GM23338 (cell line): Measurements from ENCODE around the gene BNC2. TPM values are rescaled to one million over a fixed set of nuclear protein-coding genes. Genes with fewer than 3 reads are reported as not detected.

Experiments
- ATAC-seq: fragments of 200-7000 bp; cut with Tn5 transposase; 3 replicates; pipeline ENCODE4 v1.9.1; 2020
- DNase-seq: peaks from one replicate; pipeline ENCODE4 v3.0.0-alpha.2; 2015; ENCODE audit warnings: low spot score
- H2AFZ ChIP-seq: fragments of 200-600 bp; sonication (generic); 2 replicates; pipeline ENCODE4 v1.8.0; 2016; ENCODE audit warnings: antibody characterized with exemption, mild to moderate bottlenecking, moderate library complexity
- H3F3A ChIP-seq: fragments of 200-600 bp; sonication (generic); replicated peaks from 2 replicates; pipeline ENCODE4 v1.8.0; 2017; ENCODE audit warnings: antibody characterized with exemption, mixed run types, low read depth
- H3K27ac ChIP-seq: fragments of 200-600 bp; sonication (generic); 2 replicates; pipeline ENCODE4 v1.6.1; 2016; ENCODE audit warnings: low read depth
- H3K27me3 ChIP-seq: fragments of 200-600 bp; sonication (generic); 2 replicates; pipeline ENCODE4 v1.8.0; 2016; ENCODE audit warnings: mild to moderate bottlenecking, mixed run types, moderate library complexity; ENCODE audit not compliant: insufficient read depth
- H3K36me3 ChIP-seq: fragments of 200-600 bp; sonication (generic); 2 replicates; pipeline ENCODE4 v1.8.0; 2016; ENCODE audit warnings: mild to moderate bottlenecking; ENCODE audit not compliant: insufficient read depth
- H3K4me1 ChIP-seq: fragments of 200-600 bp; sonication (generic); 2 replicates; pipeline ENCODE4 v1.8.0; 2016; ENCODE audit warnings: mild to moderate bottlenecking, moderate library complexity; ENCODE audit not compliant: insufficient read depth
- H3K4me2 ChIP-seq: fragments of 200-600 bp; sonication (generic); 2 replicates; pipeline ENCODE4 v1.7.1; 2017; ENCODE audit warnings: mixed run types
- H3K4me3 ChIP-seq: fragments of 200-600 bp; sonication (generic); 2 replicates; pipeline ENCODE4 v1.6.1; 2016; ENCODE audit warnings: mixed run types
- H3K79me2 ChIP-seq: fragments of 200-600 bp; sonication (generic); replicated peaks from 2 replicates; pipeline ENCODE4 v1.8.0; 2017; ENCODE audit warnings: mild to moderate bottlenecking; ENCODE audit not compliant: insufficient read depth
- H3K9me2 ChIP-seq: fragments of 200-600 bp; sonication (generic); 2 replicates; pipeline ENCODE4 v1.8.0; 2017; ENCODE audit not compliant: insufficient read depth
- H4K20me1 ChIP-seq: fragments of 200-600 bp; sonication (generic); replicated peaks from 2 replicates; pipeline ENCODE4 v1.8.0; 2017; ENCODE audit warnings: mild to moderate bottlenecking; ENCODE audit not compliant: insufficient read depth
- H3K27ac Mint-ChIP-seq: 2 replicates; pipeline ENCODE4 v1.8.0; 2020; ENCODE audit warnings: inconsistent platforms, mild to moderate bottlenecking, moderate library complexity, mixed read lengths
- H3K27me3 Mint-ChIP-seq: 3 replicates; pipeline ENCODE4 v1.8.0; 2022; ENCODE audit warnings: low read depth, mild to moderate bottlenecking, moderate library complexity, mixed read lengths, inconsistent platforms; ENCODE audit not compliant: insufficient read depth, poor library complexity
- H3K36me3 Mint-ChIP-seq: 3 replicates; pipeline ENCODE4 v1.8.0; 2021; ENCODE audit warnings: low read depth, mild to moderate bottlenecking, inconsistent platforms, moderate library complexity, mixed read lengths
- H3K4me1 Mint-ChIP-seq: 3 replicates; pipeline ENCODE4 v1.8.0; 2020; ENCODE audit warnings: mild to moderate bottlenecking, inconsistent platforms, mixed read lengths
- H3K4me3 Mint-ChIP-seq: 3 replicates; pipeline ENCODE4 v1.8.0; 2021; ENCODE audit warnings: moderate library complexity, mild to moderate bottlenecking, inconsistent platforms, mixed read lengths
- H3K9me3 Mint-ChIP-seq: 3 replicates; pipeline ENCODE4 v1.8.0; 2020; ENCODE audit warnings: moderate library complexity, mild to moderate bottlenecking, inconsistent platforms, mixed read lengths
- CREB1 ChIP-seq: fragments of 250-450 bp; sonication (Bioruptor Pico); IDR thresholded peaks from 2 replicates; pipeline ENCODE4 v1.5.0; 2020; ENCODE audit warnings: low read depth, mild to moderate bottlenecking, moderate library complexity
- CTCF ChIP-seq, 2 experiments: fragments of 200-600 bp in 1 of 2; sonication (generic) in 1 of 2; conservative IDR thresholded peaks; 2 replicates each; pipeline versions ENCODE4 v1.5.1 to v1.6.1; 2016 to 2017; ENCODE audit warnings: antibody characterized with exemption in 2 of 2, low read depth in 2 of 2, mild to moderate bottlenecking in 2 of 2, moderate library complexity in 1 of 2
- ETS1 ChIP-seq: IDR thresholded peaks from 2 replicates; pipeline ENCODE4 v1.6.1; 2016; ENCODE audit warnings: antibody characterized with exemption
- EZH2phosphoT487 ChIP-seq: fragments of 200-600 bp; sonication (generic); IDR thresholded peaks from one replicate; pipeline ENCODE4 v1.8.1; 2018; ENCODE audit warnings: antibody characterized with exemption; ENCODE audit not compliant: unreplicated experiment
- POLR2AphosphoS5 ChIP-seq: IDR thresholded peaks from 2 replicates; pipeline ENCODE4 v1.6.1; 2016; ENCODE audit warnings: antibody characterized with exemption, low read depth
- STAT1 ChIP-seq: IDR thresholded peaks from one replicate; pipeline ENCODE4 v1.6.1; 2016; ENCODE audit warnings: antibody characterized with exemption; ENCODE audit not compliant: unreplicated experiment
- ZNF331 ChIP-seq: fragments of 250-450 bp; sonication (Bioruptor Pico); IDR thresholded peaks from 2 replicates; pipeline ENCODE4 v1.5.0; 2020; ENCODE audit warnings: low read depth, mild to moderate bottlenecking, moderate library complexity
- polyA plus RNA-seq: library from polyadenylated mRNA; unstranded; fragments of >200 nt; fragmentation: Nextera tagmentation; extraction: Ambion mirVana; gene quantifications from 2 replicates; pipeline ENCODE4 v1.2.1, GENCODE V29; 2016
- total RNA-seq: library from RNA; depleted of rRNA; stranded (reverse); fragments of >200 nt; shearing (Covaris generic); gene quantifications from 2 replicates; pipeline ENCODE4 v1.2.3, GENCODE V29; 2014
- TF ChIP-seq, protein P1 (sequence below): fragments of 250-450 bp; sonication (Bioruptor Pico); IDR thresholded peaks from 2 replicates; pipeline ENCODE4 v1.5.0; 2020; ENCODE audit warnings: mild to moderate bottlenecking, moderate library complexity

Gene BNC2
- total and polyA plus RNA-seq, 2 experiments from 2014 or later: 12.7 to 13.2 TPM

- DNase-seq (no peak), ATAC-seq (no peak)
- Histone ChIP-seq H3K36me3 (no peaks in the 10 kb centered on the region), H3K9me2 (no peaks in the 10 kb centered on the region), H3K4me3 (no peak overlapping the region), H3K4me2 (no peak overlapping the region), H3K27ac (no peak overlapping the region), H3K27me3 (no peaks in the 10 kb centered on the region), H4K20me1 (no peaks in the 10 kb centered on the region), H3F3A (no peaks in the 10 kb centered on the region), H2AFZ (no peak overlapping the region), H3K4me1 (peaks cover 14% of the 10 kb centered on the region), H3K79me2 (no peaks in the 10 kb centered on the region)
- Mint-ChIP-seq H3K4me3 (no peak overlapping the region), H3K36me3 (no peaks in the 10 kb centered on the region), H3K4me1 (peaks cover 18% of the 10 kb centered on the region), H3K9me3 (no peaks in the 10 kb centered on the region), H3K27ac (no peak overlapping the region), H3K27me3 (no peaks in the 10 kb centered on the region)
- TF ChIP-seq EZH2phosphoT487: no peak
- no peak for TF ChIP-seq CREB1 (CRISPR knock-in tag)
- no peak for TF ChIP-seq ETS1
- TF ChIP-seq CTCF (conservative IDR thresholded peaks at IDR 0.05; ENCODE audit: low read depth in 2 of 2): no peak
- no peak for TF ChIP-seq POLR2AphosphoS5
- no peak for TF ChIP-seq ZNF331 (CRISPR knock-in tag)
- TF ChIP-seq, protein P1, sequence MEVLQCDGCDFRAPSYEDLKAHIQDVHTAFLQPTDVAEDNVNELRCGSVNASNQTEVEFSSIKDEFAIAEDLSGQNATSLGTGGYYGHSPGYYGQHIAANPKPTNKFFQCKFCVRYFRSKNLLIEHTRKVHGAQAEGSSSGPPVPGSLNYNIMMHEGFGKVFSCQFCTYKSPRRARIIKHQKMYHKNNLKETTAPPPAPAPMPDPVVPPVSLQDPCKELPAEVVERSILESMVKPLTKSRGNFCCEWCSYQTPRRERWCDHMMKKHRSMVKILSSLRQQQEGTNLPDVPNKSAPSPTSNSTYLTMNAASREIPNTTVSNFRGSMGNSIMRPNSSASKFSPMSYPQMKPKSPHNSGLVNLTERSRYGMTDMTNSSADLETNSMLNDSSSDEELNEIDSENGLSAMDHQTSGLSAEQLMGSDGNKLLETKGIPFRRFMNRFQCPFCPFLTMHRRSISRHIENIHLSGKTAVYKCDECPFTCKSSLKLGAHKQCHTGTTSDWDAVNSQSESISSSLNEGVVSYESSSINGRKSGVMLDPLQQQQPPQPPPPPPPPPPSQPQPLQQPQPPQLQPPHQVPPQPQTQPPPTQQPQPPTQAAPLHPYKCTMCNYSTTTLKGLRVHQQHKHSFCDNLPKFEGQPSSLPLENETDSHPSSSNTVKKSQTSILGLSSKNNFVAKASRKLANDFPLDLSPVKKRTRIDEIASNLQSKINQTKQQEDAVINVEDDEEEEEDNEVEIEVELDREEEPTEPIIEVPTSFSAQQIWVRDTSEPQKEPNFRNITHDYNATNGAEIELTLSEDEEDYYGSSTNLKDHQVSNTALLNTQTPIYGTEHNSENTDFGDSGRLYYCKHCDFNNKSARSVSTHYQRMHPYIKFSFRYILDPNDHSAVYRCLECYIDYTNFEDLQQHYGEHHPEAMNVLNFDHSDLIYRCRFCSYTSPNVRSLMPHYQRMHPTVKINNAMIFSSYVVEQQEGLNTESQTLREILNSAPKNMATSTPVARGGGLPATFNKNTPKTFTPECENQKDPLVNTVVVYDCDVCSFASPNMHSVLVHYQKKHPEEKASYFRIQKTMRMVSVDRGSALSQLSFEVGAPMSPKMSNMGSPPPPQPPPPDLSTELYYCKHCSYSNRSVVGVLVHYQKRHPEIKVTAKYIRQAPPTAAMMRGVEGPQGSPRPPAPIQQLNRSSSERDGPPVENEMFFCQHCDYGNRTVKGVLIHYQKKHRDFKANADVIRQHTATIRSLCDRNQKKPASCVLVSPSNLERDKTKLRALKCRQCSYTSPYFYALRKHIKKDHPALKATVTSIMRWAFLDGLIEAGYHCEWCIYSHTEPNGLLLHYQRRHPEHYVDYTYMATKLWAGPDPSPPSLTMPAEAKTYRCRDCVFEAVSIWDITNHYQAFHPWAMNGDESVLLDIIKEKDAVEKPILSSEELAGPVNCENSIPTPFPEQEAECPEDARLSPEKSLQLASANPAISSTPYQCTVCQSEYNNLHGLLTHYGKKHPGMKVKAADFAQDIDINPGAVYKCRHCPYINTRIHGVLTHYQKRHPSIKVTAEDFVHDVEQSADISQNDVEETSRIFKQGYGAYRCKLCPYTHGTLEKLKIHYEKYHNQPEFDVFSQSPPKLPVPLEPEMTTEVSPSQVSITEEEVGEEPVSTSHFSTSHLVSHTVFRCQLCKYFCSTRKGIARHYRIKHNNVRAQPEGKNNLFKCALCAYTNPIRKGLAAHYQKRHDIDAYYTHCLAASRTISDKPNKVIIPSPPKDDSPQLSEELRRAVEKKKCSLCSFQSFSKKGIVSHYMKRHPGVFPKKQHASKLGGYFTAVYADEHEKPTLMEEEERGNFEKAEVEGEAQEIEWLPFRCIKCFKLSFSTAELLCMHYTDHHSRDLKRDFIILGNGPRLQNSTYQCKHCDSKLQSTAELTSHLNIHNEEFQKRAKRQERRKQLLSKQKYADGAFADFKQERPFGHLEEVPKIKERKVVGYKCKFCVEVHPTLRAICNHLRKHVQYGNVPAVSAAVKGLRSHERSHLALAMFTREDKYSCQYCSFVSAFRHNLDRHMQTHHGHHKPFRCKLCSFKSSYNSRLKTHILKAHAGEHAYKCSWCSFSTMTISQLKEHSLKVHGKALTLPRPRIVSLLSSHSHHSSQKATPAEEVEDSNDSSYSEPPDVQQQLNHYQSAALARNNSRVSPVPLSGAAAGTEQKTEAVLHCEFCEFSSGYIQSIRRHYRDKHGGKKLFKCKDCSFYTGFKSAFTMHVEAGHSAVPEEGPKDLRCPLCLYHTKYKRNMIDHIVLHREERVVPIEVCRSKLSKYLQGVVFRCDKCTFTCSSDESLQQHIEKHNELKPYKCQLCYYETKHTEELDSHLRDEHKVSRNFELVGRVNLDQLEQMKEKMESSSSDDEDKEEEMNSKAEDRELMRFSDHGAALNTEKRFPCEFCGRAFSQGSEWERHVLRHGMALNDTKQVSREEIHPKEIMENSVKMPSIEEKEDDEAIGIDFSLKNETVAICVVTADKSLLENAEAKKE (CRISPR knock-in tag): no peak
- no peak for TF ChIP-seq STAT1
Observed at GRCh38 chr9:16633794-16634193, 236.7 kb downstream of the BNC2 start.
